ENCODE measurements around the gene TLNRD1. TPM values are rescaled to one million over a fixed set of nuclear protein-coding genes. Genes with fewer than 3 reads are reported as not detected.

TLNRD1 gene
- total and polyA plus RNA-seq, 2 donors, result 9.1 to 10.2 TPM

- no peaks in the 10 kb centered on the region for H3K36me3 ChIP-seq (ENCODE audit: control insufficient read depth in 2 of 2, insufficient read depth in 2 of 2, low read length in 1 of 2)
- H3K4me3 ChIP-seq (ENCODE audit: low read length in 2 of 2), result no peak overlapping the region
- no peaks in the 10 kb centered on the region for H3K9me3 ChIP-seq (ENCODE audit: control insufficient read depth in 2 of 2, insufficient read depth in 1 of 2, low read length in 1 of 2)
- H3K27me3 ChIP-seq (ENCODE audit: control insufficient read depth in 2 of 2, insufficient read depth in 1 of 2, low read length in 1 of 2), result no peaks in the 10 kb centered on the region
- no peak for DNase-seq (ENCODE audit: low read depth in 6 of 9, low spot score in 9 of 9)
- H3K27ac ChIP-seq (ENCODE audit: low read depth in 1 of 2, low read length in 1 of 2), result no peak overlapping the region
- 86% methylated on average over 3 of the region's 3 CpGs for WGBS
- no peaks in the 10 kb centered on the region for H3K4me1 ChIP-seq (ENCODE audit: control insufficient read depth in 2 of 2, insufficient read depth in 2 of 2, low read length in 2 of 2)
Observed at GRCh38 chr15:81029414-81030300, 28.9 kb downstream of the TLNRD1 start.

GRCh38 chr15:81030301-81030750 lies 29.6 kb downstream of the TLNRD1 start:
- H3K4me3 ChIP-seq (ENCODE audit: low read length in 2 of 2), result no peak overlapping the region
- no peaks in the 10 kb centered on the region for H3K4me1 ChIP-seq (ENCODE audit: control insufficient read depth in 2 of 2, insufficient read depth in 2 of 2, low read length in 2 of 2)
- no peaks in the 10 kb centered on the region for H3K9me3 ChIP-seq (ENCODE audit: control insufficient read depth in 2 of 2, insufficient read depth in 1 of 2, low read length in 1 of 2)
- WGBS, result 89% methylated on average over 3 of the region's 3 CpGs
- no peak overlapping the region for H3K27ac ChIP-seq (ENCODE audit: low read depth in 1 of 2, low read length in 1 of 2)
- no peak for DNase-seq (ENCODE audit: low read depth in 6 of 9, low spot score in 9 of 9)
- no peaks in the 10 kb centered on the region for H3K36me3 ChIP-seq (ENCODE audit: control insufficient read depth in 2 of 2, insufficient read depth in 2 of 2, low read length in 1 of 2)
- H3K27me3 ChIP-seq (ENCODE audit: control insufficient read depth in 2 of 2, insufficient read depth in 1 of 2, low read length in 1 of 2), result no peaks in the 10 kb centered on the region

- WGBS, result 98% methylated on average over 4 of the region's 4 CpGs
- H3K9me3 ChIP-seq (ENCODE audit: control insufficient read depth in 2 of 2, insufficient read depth in 1 of 2, low read length in 1 of 2), result no peaks in the 10 kb centered on the region
- H3K27ac ChIP-seq (ENCODE audit: low read depth in 1 of 2, low read length in 1 of 2), result no peak overlapping the region
- no peak for DNase-seq (ENCODE audit: low read depth in 6 of 9, low spot score in 9 of 9)
- no peaks in the 10 kb centered on the region for H3K4me1 ChIP-seq (ENCODE audit: control insufficient read depth in 2 of 2, insufficient read depth in 2 of 2, low read length in 2 of 2)
- no peaks in the 10 kb centered on the region for H3K36me3 ChIP-seq (ENCODE audit: control insufficient read depth in 2 of 2, insufficient read depth in 2 of 2, low read length in 1 of 2)
- H3K4me3 ChIP-seq (ENCODE audit: low read length in 2 of 2), result no peak overlapping the region
- no peaks in the 10 kb centered on the region for H3K27me3 ChIP-seq (ENCODE audit: control insufficient read depth in 2 of 2, insufficient read depth in 1 of 2, low read length in 1 of 2)
Observed at GRCh38 chr15:81031203-81031602, 30.5 kb downstream of the TLNRD1 start.

- Histone ChIP-seq H3K9me3 (ENCODE audit: control insufficient read depth in 2 of 2, insufficient read depth in 1 of 2, low read length in 1 of 2) (no peaks in the 10 kb centered on the region), H3K27me3 (ENCODE audit: control insufficient read depth in 2 of 2, insufficient read depth in 1 of 2, low read length in 1 of 2) (no peaks in the 10 kb centered on the region), H3K27ac (ENCODE audit: low read depth in 1 of 2, low read length in 1 of 2) (no peak overlapping the region), H3K4me3 (ENCODE audit: low read length in 2 of 2) (no peak overlapping the region), H3K4me1 (ENCODE audit: control insufficient read depth in 2 of 2, insufficient read depth in 2 of 2, low read length in 2 of 2) (no peaks in the 10 kb centered on the region), H3K36me3 (ENCODE audit: control insufficient read depth in 2 of 2, insufficient read depth in 2 of 2, low read length in 1 of 2) (no peaks in the 10 kb centered on the region)
- no peak for DNase-seq (ENCODE audit: low read depth in 6 of 9, low spot score in 9 of 9)
- WGBS, result 99% methylated on average over 4 of the region's 4 CpGs
Observed at GRCh38 chr15:81032355-81032754, 31.6 kb downstream of the TLNRD1 start.

- H3K4me3 ChIP-seq (ENCODE audit: low read length in 2 of 2), result no peak overlapping the region
- no peaks in the 10 kb centered on the region for H3K4me1 ChIP-seq (ENCODE audit: control insufficient read depth in 2 of 2, insufficient read depth in 2 of 2, low read length in 2 of 2)
- no peaks in the 10 kb centered on the region for H3K9me3 ChIP-seq (ENCODE audit: control insufficient read depth in 2 of 2, insufficient read depth in 1 of 2, low read length in 1 of 2)
- H3K27ac ChIP-seq (ENCODE audit: low read depth in 1 of 2, low read length in 1 of 2), result no peak overlapping the region
- no peaks in the 10 kb centered on the region for H3K36me3 ChIP-seq (ENCODE audit: control insufficient read depth in 2 of 2, insufficient read depth in 2 of 2, low read length in 1 of 2)
- WGBS, result 76% methylated on average over 1 of the region's 1 CpG
- no peaks in the 10 kb centered on the region for H3K27me3 ChIP-seq (ENCODE audit: control insufficient read depth in 2 of 2, insufficient read depth in 1 of 2, low read length in 1 of 2)
- DNase-seq (ENCODE audit: low read depth in 6 of 9, low spot score in 9 of 9), result no peak
Observed at GRCh38 chr15:81032818-81033217, 32.1 kb downstream of the TLNRD1 start.

GRCh38 chr15:81033508-81033907 lies 32.8 kb downstream of the TLNRD1 start:
- no peaks in the 10 kb centered on the region for H3K4me1 ChIP-seq (ENCODE audit: control insufficient read depth in 2 of 2, insufficient read depth in 2 of 2, low read length in 2 of 2)
- H3K36me3 ChIP-seq (ENCODE audit: control insufficient read depth in 2 of 2, insufficient read depth in 2 of 2, low read length in 1 of 2), result no peaks in the 10 kb centered on the region
- no peaks in the 10 kb centered on the region for H3K9me3 ChIP-seq (ENCODE audit: control insufficient read depth in 2 of 2, insufficient read depth in 1 of 2, low read length in 1 of 2)
- H3K27ac ChIP-seq (ENCODE audit: low read depth in 1 of 2, low read length in 1 of 2), result no peak overlapping the region
- no peaks in the 10 kb centered on the region for H3K27me3 ChIP-seq (ENCODE audit: control insufficient read depth in 2 of 2, insufficient read depth in 1 of 2, low read length in 1 of 2)
- H3K4me3 ChIP-seq (ENCODE audit: low read length in 2 of 2), result no peak overlapping the region
- no peak for DNase-seq (ENCODE audit: low read depth in 6 of 9, low spot score in 9 of 9)
- 48% methylated on average over 2 of the region's 2 CpGs for WGBS

- H3K27ac ChIP-seq (ENCODE audit: low read depth in 1 of 2, low read length in 1 of 2), result no peak overlapping the region
- DNase-seq (ENCODE audit: low read depth in 6 of 9, low spot score in 9 of 9), result no peak
- no peaks in the 10 kb centered on the region for H3K27me3 ChIP-seq (ENCODE audit: control insufficient read depth in 2 of 2, insufficient read depth in 1 of 2, low read length in 1 of 2)
- no peaks in the 10 kb centered on the region for H3K9me3 ChIP-seq (ENCODE audit: control insufficient read depth in 2 of 2, insufficient read depth in 1 of 2, low read length in 1 of 2)
- H3K36me3 ChIP-seq (ENCODE audit: control insufficient read depth in 2 of 2, insufficient read depth in 2 of 2, low read length in 1 of 2), result no peaks in the 10 kb centered on the region
- WGBS, result 98% methylated on average over 14 of the region's 14 CpGs
- no peaks in the 10 kb centered on the region for H3K4me1 ChIP-seq (ENCODE audit: control insufficient read depth in 2 of 2, insufficient read depth in 2 of 2, low read length in 2 of 2)
- H3K4me3 ChIP-seq (ENCODE audit: low read length in 2 of 2), result no peak overlapping the region
Observed at GRCh38 chr15:81037952-81038743, 37.4 kb downstream of the TLNRD1 start.

GRCh38 chr15:81038975-81039607 lies 38.4 kb downstream of the TLNRD1 start:
- H3K9me3 ChIP-seq (ENCODE audit: control insufficient read depth in 2 of 2, insufficient read depth in 1 of 2, low read length in 1 of 2), result no peaks in the 10 kb centered on the region
- WGBS, result 47% methylated on average over 4 of the region's 4 CpGs
- H3K27ac ChIP-seq (ENCODE audit: low read depth in 1 of 2, low read length in 1 of 2), result no peak overlapping the region

GRCh38 chr15:81040757-81041156 lies 40.0 kb downstream of the TLNRD1 start:
- Histone ChIP-seq H3K36me3 (ENCODE audit: control insufficient read depth in 2 of 2, insufficient read depth in 2 of 2, low read length in 1 of 2) (no peaks in the 10 kb centered on the region), H3K27ac (ENCODE audit: low read depth in 1 of 2, low read length in 1 of 2) (no peak overlapping the region), H3K9me3 (ENCODE audit: control insufficient read depth in 2 of 2, insufficient read depth in 1 of 2, low read length in 1 of 2) (no peaks in the 10 kb centered on the region), H3K4me3 (ENCODE audit: low read length in 2 of 2) (no peak overlapping the region), H3K27me3 (ENCODE audit: control insufficient read depth in 2 of 2, insufficient read depth in 1 of 2, low read length in 1 of 2) (no peaks in the 10 kb centered on the region), H3K4me1 (ENCODE audit: control insufficient read depth in 2 of 2, insufficient read depth in 2 of 2, low read length in 2 of 2) (no peaks in the 10 kb centered on the region)
- no peak for DNase-seq (ENCODE audit: low read depth in 6 of 9, low spot score in 9 of 9)
- 92% methylated on average over 6 of the region's 6 CpGs for WGBS

More at GRCh38 chr15:81038975-81039607, 38.4 kb downstream of the TLNRD1 start:
- Histone ChIP-seq H3K27me3 (ENCODE audit: control insufficient read depth in 2 of 2, insufficient read depth in 1 of 2, low read length in 1 of 2) (no peaks in the 10 kb centered on the region), H3K4me1 (ENCODE audit: control insufficient read depth in 2 of 2, insufficient read depth in 2 of 2, low read length in 2 of 2) (no peaks in the 10 kb centered on the region), H3K36me3 (ENCODE audit: control insufficient read depth in 2 of 2, insufficient read depth in 2 of 2, low read length in 1 of 2) (no peaks in the 10 kb centered on the region), H3K4me3 (ENCODE audit: low read length in 2 of 2) (no peak overlapping the region)
- DNase-seq (ENCODE audit: low read depth in 6 of 9, low spot score in 9 of 9), result no peak

Measured in thymus (tissue), 11 donors.